GM21515 (cell line): ENCODE data around the gene RPS21.
"Not testable (repeated sequence)": the region's sequence is repeated elsewhere in the genome, so short reads cannot be mapped to it uniquely, and the experiment has no call there.

ENCODE experiments used
- ATAC-seq: cut with Tn5 transposase; IDR thresholded peaks from one replicate; pipeline ENCODE4 v1.9.1; 2021; ENCODE audit not compliant: unreplicated experiment

The RPS21 gene

DNA sequence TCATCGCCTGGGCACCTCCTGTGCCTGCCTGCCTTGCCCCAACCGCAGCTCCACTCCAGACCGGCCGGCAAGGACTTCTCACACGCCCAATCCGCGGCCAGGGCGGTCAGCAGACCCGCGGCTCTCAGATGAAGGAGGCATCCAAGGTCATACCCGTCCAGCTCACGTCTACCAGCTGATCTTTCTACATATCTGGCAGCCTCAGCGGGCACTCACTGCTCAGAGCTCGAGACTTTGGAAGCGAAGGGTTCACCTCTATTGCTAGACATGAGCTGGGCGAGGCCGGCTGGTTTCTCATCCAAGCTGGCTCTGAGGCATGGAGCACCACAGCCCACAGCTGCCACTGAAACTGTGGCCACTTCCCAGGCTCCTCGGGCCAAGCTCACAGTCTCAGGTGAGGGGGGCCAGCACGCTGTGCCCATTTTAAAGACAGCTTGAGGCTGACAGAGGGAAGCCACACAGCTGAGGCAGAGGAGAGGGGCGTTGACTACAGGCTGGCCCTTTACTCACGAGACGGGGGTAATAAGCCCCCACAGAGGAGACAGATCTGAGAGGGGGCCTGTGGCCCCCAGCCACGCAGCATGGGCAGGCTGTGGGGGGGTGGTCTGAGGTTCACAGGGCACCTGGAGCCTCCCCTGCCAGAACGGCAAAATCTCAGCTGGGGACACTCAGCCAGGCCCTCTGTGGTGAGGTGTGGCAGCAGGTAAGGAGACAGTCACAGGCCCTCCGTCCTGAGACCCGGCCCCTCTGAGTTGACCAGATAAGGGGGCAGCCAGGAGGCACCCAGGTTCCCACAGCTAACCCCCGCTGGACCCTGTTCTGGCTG lies 21.8 kb upstream of the RPS21 start:
- no peak for ATAC-seq

DNA sequence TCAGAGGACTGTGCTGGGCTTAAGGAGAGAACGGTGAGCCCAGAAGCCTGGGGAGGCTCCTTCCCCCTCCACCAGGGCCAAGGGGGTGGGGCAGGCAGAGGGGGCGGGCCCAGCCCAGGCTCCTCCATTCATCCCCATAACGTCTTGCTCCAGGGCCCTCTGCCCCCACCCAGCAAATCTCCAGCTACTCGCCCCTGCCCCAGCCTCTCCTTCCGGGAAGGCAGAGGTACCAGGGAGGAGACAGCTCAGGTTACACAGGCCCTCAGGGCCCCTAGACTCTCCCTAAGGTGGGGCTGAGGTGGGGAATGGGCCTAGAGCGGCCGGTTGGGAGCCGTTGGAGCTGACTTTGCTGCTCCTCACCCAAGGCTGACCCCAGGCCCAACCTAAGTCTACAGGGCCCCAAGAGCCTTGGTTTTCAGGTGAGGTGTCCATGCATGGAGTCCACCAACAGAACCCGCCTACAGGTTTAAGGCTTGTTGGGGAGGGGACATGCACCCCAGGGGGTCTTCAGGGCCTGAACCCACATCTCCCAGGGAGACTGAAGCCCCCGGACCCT lies 21.0 kb upstream of the RPS21 start:
- ATAC-seq: no peak

DNA sequence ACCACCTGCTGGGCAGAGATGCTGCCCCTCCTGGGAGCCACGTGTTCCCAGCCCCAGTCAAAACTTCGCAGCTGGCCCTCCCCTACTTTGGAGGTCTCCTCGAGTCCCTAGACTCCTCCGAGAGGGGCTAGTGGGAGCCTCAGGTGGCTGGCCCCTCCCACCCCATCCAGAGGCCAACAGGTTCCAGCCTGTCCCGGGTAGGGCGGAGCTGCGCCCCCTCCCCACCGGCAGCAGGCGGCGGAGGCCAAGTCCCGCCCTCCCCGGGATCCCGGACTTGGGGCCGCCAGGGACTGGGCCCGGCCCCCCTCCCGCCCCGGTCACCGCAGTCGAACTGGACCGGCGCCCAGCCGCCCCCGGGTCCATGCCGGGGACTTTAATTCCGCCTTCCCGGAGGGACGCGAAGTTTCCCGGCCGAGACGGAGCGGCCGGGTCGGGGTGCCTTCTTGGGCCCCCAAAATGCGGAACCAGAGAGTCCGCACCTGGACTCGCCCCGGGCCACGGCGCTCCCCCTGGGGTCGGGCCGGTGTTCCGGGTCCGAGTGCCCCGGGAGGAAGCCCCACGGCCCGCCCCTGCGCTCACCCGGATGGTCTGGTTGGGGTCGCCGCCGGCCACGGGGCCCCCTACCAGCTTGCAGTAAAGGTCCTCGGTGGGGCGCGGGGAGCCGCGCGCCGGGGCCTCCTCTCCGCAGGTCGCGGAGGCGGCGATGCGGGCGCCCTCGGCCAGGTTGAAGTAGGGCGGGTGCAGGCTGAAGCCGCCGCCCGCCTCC lies 20.4 kb upstream of the RPS21 start:
- ATAC-seq: no peak

DNA sequence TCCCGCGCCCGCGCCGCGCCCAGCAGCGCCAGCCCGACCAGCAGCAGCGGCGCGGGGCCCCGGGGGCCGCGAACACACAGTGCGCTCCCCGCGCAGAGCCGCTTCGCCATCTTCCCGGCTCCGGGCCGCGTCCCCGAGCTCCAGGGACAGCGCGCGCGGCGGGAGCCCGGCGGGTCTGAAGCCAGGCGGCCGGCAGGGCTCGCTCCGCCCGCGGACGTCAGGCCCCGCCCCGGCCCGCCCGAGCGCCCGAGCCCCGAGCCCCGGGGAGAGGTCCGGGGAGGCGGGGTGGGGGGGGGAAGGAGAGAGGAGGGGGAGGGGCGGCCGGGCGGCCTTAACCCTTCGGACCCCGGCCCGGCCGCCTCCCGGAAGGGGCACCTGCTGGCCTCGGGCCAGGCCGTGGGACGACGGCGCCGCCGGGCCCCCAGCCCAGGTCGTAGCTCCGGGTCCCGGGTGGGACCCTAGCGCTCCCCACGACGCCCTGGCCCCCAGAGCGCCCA lies 19.7 kb upstream of the RPS21 start, which contains the start of gene LAMA5:
Gene LAMA5 (minus strand): TSS at position 177 of the 497 bp plus-strand sequence. CDS start 67 bp downstream, at position 110.
- no peak for ATAC-seq

DNA sequence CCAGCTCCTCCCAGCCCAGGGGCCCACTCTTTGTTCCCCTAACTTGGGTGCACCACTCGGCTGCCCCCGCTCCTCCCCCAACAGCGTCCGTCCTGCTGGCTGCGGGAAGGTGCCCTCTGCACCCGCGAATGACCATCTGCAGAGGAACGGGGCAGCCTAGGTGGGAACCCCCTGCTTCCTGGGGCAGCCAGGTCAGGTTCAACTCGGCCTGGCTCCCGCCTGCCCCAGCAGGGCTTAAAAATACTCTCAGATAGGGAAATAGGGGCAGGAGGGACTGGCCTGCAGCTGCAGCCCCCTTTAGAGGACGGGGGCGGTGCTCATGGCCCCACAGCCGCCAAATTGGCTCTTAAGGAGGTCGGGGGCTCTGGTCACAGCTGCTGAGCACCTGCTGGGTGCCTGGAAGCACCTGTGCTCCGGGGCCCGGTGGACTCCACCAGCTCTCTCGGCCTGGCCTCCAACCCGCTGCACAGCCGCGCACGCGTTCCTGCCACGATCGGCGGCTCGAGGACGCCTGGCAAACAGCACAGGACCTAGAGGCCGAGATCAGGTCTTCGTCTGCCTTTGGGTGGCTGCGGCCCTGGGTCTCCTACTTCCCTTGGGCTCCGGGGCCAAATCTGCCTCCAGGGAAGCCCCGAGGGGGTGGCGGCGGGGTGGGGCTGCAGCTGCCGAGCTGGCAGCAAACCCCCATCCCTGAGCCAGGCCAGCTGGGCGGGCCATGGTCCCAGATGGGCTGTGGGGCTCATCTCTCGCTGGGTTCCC lies 19.1 kb upstream of the RPS21 start:
- no peak for ATAC-seq

DNA sequence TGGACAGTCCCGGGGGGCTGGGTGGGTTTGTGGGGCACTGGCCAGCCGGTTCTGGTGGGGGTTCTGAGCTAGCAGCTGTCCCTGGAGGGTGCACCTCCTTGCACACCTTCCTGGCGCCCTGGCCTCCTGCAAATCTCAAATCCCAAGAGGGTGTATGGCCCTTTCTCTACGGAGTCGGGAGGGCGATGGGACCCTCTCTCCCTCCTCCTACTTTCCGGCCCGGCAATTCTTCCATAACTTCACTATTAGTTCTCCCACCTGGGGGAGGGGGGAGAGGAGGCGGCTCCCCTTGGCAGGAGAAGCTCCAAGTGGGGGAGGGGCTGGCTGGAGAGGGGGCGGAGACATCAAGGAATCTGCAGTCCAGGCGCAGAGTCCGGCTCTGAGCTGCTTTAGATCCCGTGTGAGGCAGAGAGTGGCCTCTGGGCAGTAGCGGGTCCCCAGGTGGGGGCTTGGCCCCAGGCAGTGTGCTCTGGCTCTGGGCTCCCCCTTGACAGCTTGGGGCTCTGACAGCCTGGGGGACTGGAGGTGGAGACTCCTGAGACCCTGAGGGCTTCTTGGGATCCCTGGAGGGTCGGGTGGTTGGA lies 18.4 kb upstream of the RPS21 start:
- no peak for ATAC-seq

DNA sequence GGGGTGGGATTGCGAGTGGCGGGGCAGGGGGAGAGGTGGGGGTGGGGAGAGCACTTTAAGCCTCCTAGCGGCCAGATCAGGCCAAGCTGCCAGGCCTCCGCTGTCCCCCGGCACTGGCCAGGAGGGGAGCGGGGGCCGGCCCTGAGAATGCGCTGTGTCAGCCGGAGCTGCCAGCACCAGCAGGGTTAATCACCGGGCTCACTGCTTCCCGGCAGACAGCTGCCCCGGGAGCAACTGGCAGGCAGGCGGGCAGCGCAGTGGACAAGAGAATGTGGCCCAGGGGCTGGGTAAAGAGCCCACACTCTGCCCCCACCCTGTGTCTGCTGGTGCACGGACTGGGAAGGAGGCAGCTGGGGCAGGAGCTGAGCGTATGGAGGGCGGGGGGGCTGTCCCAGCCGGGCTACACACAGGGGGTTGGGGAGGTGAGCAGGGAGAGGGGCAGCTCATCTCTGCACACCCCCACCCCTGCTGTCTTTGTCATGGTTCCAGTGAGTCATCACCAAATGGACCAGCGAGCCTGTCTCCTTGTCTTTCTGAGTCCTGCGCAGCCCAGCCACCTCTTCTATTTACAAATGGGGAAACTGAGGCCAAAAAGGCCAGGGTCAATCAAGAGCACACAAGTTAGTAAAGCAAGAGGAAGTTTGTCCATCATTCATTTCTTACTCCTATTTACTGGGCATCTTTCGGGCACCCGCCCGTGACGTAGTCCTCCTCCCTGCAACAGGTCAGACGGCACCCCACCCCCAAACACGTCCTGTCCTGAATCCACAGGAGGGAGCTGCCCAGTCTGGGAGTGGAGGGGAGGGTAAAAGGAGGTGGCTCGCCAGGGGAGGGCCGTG lies 17.7 kb upstream of the RPS21 start:
- ATAC-seq: no peak

DNA sequence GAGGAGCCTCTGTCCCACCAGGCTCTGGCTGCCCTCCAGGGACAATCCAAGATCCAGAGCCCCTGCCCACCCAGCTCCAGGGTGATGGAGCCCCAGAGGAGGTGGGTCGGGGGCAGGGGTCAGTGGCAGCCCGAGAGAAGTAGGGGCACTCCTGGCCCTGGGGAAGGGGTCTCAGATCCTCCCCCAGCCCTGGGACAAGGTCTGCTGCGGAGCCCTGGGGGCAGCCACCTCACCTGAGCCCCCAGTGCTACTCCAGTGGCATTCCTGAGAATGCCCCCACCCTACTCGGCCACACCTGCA lies 17.1 kb upstream of the RPS21 start:
- no peak for ATAC-seq

DNA sequence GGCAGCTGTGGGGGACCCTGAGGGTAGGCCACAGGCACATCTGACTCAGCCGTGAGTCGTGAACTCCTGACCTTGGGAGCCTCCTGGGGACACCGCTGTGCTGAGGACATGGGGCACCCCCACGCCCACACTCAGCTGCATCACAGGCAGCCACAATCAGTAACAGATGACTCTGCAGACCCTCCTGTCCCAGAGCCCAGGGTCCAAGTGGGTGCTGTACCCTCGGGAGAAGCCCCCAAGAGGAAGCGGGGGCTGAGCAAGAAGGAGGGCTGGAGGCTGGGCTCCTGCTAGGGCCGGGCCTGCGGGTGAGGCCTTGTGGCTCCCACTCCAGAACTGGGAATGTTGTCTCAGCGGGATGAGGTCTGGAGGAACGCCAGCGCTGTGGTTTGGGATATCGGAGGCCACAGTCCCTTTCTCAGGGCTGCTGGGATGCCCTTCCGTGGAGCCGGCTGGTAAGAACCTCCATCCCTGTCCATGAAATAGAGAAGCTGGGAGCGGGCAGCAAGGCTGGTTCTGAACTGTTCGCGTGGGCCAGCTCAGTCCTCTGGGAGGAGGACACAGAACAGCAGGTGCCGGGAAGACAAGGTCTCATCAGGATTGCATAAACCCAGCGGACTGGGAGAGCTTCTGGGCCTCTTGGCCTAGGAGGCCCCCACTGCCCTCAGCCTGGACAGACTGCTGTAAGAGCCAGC lies 16.6 kb upstream of the RPS21 start:
- ATAC-seq: no peak

DNA sequence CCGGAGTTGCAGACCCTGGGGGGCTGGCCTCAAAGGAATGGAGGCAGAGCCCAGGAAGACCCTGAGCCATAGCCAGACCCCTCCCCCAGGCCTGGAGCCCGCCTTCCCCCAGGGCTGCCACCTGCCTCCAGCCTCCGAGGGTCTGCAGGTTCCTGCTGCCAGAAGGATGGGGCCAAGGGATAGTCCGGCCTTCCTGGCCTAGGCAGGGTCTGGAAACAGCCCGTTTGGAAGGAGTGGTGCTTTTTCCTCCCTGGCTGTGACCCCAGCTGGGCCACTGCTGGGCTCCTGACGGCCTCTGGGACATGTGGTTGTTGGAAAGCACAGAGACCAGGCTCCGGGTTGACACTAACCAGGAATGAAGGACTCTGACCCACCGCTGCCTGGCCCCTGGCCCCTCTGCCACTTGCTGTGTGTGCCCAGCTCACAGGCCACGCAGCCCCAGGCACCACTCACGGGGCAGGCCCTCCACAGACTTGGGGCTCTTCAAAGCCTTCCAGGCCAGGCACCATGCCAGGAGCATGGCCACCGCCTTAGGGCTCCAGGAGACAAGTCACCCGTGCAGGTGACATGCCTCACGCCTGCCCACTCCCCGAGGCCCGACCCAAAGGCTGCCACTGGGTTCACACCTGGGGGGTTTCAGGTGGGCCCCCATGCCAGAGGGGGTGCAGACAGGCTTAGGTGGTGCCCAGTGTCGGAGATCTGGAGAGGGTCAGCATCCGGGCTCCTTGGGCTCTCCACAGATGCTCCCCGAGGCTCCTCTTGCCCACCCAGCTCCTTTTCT lies 15.9 kb upstream of the RPS21 start:
- no peak for ATAC-seq

DNA sequence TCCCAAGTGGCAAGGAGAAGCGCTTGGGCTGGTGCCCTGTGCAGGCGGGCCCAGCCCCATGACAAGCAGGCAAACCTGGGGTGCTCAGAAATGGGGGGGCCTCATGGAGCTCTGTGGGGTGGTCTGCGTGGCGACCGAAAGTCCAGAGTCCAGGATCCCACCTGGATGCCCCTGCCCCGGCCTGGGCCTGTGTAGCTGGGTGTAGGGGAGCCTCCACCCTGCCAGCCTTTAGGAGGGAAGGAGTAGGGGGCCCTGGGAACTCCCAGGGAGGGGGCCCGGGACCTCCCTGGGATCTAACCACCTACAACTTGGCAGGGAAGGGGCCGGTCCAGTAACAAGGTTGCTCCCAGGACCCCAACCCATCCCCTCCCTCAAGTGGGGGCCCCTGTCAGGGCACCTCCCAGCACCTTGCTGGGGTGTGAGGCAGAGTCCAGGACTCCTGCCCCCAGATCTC lies 15.3 kb upstream of the RPS21 start:
- no peak for ATAC-seq

DNA sequence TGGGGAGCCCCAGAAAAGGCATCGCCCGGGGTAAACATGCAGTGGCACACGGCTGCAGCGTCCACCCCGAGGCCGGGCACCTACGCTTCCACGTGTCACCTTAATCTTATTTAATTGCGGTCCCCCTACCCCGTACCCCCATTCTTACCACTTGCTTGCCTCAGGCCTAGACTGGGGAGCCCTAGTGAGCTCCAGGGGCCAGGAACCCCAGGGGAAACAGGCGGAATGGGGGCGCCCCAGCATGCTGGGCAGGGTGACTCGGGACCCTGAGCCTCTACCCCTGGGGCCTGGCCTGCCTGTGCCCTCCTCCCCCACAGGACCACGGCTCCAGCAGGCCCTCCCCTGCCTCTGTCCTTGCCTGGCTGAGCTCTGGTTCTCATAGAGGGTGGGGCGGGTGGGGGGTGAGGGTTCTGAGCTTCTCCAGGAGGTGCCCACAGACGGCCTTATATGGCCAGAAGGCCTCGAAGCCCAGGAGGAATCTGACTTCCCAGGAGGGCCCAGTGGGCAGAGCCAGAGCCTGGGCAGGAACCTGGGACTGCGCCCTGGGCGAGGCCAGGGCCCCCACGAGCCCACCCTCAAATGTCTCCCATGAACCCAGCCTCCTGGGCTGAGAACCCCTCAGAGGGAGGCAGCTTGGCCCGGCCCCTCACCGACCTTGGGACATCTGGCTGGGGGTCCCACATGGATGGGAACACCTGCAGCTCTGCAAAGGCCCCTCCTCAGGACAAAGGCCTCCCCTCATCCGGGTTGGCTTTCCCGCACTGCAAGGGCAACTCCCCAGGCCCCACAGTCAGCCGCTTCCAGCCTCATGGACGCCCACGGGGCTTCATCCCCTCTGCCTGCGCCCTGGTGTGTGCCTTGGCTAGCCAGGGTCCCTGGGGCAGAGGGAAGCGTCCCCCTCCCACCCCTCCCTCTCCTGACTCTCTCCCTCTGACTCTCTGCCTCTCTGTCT lies 14.6 kb upstream of the RPS21 start:
- ATAC-seq: no peak

DNA sequence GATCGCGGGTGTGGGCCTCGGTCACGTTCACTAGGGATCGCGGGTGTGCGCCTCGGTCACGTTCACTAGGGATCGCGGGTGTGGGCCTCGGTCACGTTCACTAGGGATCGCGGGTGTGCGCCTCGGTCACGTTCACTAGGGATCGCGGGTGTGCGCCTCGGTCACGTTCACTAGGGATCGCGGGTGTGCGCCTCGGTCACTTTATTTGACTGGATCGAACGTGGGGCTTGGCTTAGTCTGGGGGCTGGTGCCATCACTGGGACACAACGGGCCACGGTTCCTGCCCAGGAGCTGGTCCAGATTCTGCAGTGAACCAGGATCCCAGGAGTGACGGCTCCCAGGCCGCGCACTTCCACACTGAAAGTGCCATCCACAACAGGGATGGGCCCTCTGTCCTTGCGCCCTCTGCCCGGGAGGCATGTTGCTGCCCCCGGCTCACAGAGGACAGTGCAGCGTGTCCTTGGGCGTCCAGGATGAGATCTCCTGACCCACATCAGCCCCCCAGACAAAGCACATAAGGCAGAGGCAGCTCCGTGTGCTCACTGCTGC lies 13.2 kb upstream of the RPS21 start:
- ATAC-seq: not testable (repeated sequence)

DNA sequence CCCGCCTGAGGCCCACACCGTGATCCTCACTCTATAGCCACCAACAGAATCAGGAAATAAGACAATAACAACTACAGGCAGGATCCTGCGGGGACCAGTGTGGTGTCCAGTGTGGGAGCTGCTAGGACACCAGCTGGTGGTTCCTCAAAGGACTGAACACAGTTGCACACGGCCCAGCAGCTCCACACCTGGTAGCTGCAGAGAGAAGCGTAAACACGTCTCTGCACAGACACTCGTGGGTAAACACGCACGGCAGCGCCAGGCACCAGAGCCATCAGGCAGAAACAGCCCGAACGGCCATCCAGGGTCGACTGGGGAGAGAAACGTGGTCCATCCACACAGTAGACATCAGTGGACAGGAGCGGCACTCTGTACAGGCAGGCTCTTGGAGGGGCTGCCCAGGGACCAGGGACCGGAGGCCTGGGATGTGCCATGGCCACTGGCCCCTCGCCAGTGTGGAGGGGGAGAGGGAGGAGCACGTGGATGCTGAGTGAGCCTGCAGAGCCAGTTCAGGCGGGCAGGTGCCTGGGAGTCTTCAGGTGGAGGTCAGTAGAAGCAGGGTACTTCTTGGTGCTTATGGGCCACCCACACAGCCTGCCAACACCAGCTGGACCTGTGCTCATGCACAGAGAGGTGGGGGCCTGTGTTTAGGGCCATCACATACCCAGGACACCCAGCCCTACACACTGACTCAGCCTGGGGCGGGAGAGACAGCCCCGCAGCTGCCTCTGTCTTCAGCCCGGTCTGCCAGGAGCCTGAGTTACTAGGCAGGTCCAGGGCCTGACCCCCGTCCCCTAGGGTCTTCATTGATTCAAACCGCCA lies 12.4 kb upstream of the RPS21 start:
- no peak for ATAC-seq

DNA sequence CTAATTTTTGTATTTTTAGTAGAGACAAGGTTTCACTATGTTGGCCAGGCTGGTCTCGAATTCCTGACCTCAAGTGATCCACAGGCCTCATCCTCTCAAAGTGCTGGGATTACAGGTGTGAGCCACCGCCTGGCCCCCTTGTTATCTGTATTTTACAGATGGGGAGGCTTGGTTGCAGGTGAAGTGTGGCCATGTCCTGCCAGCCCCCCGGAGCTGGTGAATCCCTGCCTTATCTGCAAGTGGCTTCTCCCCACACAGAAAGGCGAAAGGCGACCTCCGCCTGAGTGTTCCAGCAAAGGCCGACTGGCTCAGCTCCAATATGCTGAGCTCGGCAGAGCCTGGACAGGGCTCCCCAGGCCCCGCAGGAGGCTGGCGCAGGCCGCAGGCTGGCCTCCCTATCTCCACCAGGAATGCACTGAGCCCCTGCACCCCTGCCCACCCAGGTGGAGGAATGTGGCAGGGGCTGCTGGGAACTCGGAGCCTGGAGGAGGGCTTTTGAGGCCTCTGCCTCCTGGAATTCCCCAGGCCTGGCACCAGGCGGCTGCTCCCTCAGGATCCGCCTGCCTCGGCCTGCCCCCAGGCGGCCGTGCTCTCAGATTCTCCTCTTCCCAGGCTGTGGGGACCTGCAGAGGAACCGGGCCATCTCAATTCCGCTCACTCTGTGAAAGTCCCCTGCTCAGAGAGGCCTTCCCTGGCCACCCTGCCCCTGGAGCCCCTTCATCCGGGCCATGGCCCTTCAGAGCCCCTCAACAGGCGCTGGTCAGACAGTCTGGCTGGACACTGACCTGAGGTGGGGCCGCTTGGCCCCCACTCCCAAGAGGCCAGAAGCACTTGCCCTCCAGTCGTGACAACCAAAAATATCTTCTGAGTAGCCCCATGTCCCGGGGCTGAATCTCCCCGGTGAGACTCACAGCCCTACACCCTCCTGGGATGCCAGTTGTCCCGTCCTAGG lies 10.5 kb upstream of the RPS21 start:
- no peak for ATAC-seq
